ENCODE results near the gene KIF20A.
"Not testable (repeated sequence)": the region's sequence is repeated elsewhere in the genome, so short reads cannot be mapped to it uniquely, and the experiment has no call there.

The KIF20A gene

DNA sequence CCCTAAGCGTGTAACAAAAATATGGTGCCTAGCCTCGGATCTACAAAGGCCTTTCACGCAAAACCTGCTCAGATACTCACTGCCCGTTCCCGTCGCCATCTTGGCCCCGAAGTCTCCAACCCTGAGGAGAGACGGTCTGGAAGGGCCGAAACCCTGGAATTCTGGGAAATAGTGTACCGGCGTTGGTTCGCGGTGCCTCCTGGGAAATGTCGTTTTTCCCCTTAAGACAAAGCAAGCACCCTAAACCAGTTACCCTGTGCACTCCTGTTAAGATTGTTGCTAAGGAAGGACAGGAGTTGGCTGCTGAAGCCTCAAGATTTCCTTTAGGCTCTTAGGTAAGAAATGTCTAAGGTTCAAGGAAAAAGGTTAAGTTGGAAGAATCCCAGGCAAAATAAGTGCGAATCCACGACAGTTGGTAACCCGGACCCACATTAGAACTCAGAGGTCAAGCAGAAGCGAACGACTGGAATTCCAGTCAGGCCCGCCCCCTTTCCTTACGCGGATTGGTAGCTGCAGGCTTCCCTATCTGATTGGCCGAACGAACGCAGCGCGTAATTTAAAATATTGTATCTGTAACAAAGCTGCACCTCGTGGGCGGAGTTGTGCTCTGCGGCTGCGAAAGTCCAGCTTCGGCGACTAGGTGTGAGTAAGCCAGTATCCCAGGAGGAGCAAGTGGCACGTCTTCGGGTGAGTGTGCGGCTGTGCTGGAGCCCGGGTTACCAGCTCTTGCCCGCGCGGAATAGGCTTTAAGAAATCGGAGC, at the start of gene KIF20A, which contains the start of gene BRD8:
Gene KIF20A, plus strand, starts transcription at position 597 of the 761 bp plus-strand sequence. CDS start 569 bp downstream, outside the sequence.
Gene BRD8, minus strand, starts transcription at position 115 of the 761 bp plus-strand sequence. Its CDS starts 16 bp downstream, at position 99.
- peak; percentile 83 for DNase-seq (ENCODE audit: low read depth)

DNA sequence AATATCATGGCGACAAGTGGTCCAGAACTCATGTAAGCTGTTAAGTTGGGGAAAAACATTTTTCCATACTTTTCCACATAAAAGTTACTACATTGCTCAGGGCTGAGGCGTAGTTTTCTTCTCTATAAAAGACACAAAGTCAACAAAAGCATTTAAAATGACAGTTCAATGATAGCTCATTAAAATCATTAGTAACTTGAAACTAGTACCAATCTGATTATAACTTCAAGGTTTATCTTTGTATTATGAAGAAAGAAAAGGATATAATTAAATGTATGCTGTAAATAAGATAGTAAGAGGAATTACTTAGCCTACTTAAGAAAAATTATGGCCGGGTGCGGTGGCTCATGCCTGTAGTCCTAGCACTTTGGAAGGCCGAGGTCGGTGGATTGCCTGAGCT, 49.6 kb upstream of the KIF20A start:
- DNase-seq (ENCODE audit: low read depth): no peak

DNA sequence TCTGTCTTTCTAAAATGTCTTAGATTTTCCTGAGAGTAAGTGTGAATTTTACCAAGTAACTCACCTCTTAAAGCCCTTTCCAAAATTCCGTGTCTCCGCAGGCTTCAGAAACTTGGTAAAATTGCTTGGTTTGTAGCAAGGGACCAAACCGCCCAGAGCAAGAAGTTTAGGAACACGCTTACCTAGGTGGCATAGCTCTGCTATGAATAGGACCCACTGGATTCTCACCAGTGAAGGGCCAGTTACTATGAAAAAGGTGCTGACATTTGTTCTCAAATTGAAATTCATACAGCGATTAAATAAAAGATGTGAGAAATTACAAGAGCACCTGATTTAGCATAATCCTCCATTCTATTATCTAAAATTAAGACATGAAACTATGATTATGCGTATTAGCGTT, 46.4 kb upstream of the KIF20A start:
- DNase-seq (ENCODE audit: low read depth): no peak

DNA sequence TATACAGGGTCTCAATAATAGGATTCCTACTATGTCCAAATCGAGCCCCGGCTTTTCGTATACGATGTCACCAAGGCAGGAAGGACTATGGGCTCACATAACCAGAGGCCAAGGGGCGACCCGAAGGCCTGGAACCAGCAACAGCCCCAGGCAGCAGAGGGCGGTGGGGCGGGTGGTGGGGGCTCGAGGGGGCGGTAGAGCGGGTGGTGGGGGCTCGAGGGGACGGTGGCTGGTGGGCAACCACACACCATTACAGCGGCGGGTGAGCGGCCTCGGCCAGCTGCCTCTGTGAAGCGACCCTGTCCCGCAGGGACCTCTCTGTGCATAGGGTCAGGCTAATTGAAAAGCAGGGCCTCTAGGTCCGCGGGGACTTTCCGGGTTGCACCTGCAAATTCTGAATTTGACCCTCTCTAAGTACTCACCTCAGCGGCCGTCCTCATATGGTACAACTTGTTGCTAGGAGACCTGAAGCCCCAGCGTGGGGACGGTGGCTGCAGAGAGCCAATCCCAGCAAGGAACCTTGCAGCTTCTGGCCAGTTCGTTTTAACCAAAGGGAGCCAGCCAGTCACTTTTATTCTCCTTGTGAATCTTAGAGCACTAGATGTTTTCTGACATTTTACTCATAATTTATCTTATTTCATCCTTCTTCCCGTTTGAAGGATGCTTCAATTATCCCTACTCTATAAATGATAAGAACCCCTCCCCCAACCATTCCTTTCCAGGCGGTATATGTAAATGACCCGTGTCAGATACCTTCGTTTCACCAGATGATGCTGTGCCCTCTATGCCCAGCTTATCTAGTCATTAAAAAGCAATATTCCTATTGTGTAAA, 39.7 kb upstream of the KIF20A start, which contains the start of gene NME5:
Gene NME5, minus strand, starts transcription at position 480 of the 832 bp plus-strand sequence. CDS start 648 bp downstream, outside the sequence.
- DNase-seq (ENCODE audit: low read depth): no peak

DNA sequence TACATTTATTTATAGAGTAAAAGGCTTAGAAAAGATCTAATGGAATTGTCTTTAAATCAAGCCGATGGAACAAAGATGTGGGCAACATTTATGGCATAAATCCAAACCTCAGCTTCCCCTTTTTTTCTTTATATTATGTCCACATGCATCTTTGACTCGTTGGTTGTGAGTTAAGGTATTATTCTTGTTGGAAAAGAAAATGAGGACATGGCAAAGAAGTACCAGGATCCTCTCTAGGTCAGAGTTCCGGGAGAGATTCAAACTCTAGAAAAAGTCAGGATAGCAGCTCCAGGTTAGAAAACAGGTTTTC, 39.2 kb upstream of the KIF20A start:
- no peak for DNase-seq (ENCODE audit: low read depth)

DNA sequence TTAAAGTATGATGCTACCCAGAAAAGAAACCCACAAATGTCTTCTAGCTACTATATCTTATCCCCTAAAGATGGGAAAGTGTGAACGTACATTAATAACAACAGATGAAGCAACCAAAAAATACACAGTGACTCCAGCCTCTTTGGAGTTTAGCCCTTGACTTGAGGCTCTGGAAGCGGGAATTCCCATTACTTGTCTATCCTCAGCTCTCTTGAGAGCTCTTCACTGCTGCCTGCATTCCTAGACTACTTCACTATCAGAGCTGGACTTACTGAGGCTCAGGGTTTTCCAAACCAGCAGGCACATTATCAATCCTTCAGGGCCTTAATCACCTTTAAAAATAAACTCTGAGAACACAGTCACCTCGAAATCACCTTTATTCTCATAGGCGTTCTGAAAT, 38.6 kb upstream of the KIF20A start:
- DNase-seq (ENCODE audit: low read depth): no peak

DNA sequence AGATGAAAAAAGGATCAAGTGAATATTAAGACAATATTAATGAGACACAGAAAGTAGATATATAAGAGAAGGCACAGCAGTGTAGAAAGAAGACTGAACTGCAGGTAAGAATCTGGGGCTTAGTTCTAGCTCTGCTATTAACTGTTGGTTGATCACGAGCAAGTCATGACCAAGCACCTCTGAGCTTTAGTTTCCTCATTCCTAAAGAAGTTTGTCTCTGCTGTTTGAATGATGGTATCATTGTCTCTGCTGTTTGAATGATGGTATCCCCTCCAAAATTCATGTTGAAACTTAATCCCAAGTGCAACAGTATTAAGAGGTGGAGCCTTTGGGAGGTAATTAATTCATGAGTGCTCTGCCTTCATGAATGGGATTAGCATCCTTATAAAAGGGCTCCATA, 37.2 kb upstream of the KIF20A start:
- DNase-seq (ENCODE audit: low read depth): no peak

DNA sequence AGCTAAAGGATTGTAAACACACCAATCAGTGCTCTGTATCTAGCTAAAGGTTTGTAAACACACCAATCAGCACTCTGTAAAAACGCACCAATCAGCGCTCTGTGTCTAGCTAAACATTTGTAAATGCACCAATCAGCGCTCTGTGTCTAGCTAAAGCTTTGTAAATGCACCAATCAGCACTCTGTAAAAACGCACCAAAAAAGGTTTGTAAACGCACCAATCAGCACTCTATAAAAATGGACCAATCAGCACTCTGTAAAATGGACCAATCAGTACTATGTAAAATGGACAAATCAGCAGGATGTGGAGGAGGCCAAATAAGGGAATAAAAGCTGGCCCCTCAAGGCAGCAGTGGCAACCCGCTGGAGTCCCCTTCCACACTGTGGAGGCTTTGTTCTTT, 35.3 kb upstream of the KIF20A start:
- DNase-seq (ENCODE audit: low read depth): not testable (repeated sequence)

DNA sequence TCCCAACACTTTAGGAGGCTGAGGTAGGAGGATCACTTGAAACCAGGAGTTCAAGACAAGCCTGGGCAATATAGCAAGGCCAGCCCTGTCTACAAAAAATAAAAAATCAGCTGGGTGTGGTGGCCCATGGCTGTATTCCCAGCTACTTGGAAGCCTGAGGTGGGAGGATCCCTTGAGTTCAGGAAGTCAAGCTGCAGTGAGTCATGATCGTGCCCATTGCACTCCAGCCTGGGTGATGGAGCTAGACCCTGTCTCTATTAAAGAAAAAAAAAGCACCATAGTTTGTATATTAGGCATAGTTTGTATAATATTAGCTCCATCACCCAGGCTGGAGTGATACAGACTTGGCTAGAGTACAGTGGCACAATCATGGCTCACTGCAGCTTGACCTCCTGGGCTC, 30.1 kb upstream of the KIF20A start:
- DNase-seq (ENCODE audit: low read depth): no peak

DNA sequence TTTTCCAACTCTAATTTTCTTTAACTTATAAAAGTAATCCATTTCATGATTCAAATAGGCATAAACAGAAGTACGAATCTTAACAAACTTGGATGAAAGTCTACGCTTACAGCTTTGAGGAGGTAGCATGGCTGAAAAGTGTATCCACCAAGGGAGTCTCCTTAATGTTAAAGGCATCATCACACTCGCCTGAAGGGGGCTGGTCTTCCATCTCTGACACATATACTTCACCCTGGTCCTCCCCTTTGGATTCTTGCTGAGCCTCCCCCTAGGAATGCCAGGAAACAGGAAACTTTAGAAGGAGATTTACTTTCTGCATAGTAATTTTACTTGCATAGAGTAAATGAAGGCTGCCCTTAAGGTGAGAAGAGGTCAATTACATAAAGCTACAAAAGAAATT, 29.4 kb upstream of the KIF20A start:
- no peak for DNase-seq (ENCODE audit: low read depth)

DNA sequence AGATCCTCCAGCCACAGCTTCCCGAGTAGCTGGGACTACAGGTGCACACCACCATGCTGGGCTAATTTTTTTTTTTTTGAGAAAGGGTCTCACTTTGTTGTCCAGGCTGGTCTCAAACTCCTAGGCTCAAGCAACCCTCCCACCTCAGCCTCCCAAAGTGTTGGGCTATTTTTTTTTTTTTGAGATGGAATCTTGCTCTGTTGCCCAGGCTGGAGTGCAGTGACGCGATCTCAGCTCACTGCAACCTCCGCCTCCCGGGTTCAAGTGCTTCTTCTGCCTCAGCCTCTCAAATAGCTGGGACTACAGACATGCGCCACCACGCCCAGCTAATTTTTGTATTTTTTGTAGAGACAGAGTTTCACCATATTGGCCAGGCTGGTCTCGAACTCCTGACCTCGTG, 22.9 kb upstream of the KIF20A start:
- not testable (repeated sequence) for DNase-seq (ENCODE audit: low read depth)

DNA sequence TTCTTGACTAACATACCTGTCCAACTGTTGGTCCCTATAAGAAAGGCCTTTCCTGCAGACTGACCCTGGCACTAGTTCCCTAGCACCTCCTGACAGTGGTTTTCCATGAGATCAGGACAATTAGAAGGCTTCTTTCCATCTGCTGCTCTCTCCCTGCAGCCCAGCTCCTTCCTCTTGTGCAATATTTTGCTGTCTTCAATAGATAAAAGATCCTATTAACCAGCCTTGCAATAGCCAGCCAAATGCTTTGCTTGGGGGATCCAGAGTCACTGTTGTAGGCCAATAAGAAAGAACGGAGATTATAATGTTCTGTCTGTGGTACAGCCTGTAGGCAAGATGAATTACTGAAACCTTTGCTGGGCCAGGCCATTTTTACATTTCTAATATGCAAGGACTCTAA, 21.3 kb upstream of the KIF20A start:
- no peak for DNase-seq (ENCODE audit: low read depth)

DNA sequence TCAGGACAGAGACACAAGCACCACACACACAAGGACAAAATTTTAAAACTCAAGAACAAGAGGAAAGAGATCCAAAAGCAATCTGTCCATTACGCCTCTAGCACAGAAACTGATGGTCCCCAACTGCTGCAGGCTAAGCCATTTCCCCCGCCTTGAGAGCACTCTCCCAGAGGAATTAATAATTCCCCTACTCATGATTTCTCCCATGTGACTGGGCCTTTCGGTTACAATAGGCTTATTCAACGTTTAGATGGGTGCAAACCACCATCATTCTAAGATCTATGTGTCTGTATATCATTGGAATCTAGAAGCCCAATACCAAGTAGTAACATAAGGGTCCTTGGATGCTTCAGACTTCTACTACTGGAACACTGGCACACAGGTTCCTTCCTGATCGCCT, 19.2 kb upstream of the KIF20A start:
- no peak for DNase-seq (ENCODE audit: low read depth)

DNA sequence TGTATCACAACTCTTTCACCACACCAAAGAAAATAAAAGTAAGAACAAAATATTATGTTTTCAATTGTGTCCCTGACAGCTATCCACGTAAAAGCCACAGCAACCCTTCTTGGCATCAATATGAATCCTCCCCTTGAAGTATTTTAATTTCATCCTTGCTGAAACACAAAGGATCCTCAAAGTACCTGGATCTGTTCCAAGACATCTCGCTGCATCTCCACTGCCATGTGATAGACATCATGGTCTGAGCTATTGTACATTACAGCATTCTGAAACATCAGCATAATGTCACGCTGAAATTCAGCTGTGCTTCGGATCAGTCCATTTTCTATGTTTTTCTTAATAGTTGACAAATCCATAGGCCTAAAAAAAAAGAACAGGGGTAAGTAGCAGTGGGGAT, 18.2 kb upstream of the KIF20A start:
- DNase-seq (ENCODE audit: low read depth): no peak

DNA sequence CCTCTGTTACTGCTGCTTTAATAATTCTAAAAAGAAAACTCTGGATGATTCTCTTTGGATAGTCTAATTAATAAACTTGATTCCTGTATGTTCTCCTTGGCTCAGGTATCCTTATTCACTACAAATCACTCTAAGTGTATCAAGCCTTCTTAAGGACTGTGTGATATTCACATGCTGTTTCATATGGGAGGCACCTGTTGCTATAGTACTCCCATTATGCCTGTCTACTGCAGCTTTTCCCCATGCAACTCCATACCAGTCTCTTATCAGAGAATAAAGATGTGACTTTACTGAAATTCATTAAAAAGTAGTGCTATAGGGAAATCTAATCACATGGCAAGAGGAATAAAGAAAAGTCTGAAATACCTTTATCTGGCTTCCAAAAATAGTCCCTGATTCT, 15.2 kb upstream of the KIF20A start:
- no peak for DNase-seq (ENCODE audit: low read depth)

DNA sequence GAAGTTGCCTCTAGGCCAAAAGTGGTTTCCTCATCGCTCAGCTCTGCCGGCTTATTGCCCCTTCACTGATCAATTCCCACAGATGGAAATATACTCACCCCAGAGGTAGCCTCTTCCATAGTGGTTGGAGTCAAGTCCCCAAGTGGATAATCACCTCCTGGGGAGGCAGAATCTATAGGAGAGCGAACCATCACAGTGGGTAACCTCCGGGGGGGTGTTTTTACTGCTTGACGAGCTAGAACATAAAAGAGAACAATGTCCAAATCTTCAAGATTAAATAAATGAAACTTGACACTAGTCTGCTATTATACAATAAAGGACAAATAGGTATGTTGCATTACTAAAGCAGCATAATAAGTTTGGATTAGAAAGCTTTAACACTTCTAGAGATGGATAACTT, 9.8 kb upstream of the KIF20A start:
- DNase-seq (ENCODE audit: low read depth): no peak

DNA sequence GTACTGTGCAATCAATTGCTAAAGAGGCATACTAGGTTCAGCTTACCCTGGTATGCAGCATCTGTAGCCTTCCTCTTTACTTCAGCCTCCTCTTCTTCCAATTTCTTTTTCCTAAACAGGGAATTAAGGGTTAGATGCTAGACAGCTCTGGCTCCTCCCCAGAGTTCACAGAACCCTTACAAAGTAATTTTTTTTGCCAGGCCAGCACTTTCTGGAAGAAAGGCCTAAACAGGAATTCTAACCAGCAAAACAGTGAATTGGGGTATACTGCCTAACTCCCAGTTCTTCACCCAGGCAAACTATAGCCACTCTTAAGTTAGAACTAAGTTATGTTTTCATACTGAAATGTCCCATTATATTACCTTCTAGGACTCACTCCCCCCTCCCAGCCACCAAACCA, 8.6 kb upstream of the KIF20A start:
- DNase-seq (ENCODE audit: low read depth): no peak

DNA sequence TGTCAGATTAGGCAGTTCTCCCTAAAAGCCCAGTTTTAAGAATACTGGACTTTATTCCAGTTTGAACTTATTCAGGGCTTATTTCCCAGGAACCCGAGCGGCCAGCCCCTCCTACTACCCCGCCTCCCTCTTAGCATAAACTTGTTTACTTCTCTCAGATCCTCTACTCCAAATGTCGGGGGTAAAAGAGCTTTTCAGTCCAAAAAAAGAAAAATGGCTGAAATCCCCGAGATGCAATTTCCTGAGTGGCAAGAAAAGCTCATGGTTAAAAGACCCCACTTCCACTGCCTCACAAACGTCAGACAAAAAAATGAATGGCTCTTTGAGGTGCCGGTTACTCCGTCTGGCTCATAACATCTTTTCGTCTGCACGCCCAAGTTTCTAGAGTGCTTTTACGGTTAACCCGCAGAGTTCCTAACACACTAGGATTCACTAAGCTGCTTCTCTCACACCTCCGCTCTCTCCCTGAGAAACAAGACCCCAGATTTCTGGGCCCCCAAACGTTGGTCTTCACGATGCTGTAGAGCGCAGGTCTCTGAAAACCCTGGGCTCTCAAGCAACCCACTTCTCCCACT, 884 bp upstream of the KIF20A start:
- DNase-seq (ENCODE audit: low read depth): no peak

DNA sequence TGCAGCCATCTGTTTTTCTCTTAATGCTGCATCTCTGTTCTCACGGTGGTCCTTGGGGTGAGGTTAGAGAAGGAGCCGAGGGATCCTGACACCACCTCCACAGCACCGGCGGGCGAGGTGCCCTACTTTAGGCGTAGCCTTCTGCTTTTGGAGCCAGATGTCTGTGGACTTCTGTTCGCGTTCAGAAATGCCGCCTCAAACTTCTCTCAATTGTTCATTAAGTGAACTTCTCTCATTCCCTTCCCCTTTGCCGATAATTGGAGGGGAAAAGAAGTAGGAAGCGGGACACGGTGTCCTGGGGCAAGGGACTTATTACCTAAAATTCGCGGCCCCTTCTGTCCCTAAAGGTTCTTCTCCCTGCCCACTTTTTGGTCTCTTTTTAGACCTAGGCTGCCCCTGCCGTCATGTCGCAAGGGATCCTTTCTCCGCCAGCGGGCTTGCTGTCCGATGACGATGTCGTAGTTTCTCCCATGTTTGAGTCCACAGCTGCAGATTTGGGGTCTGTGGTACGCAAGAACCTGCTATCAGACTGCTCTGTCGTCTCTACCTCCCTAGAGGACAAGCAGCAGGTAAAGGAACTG, 455 bp downstream of the KIF20A start:
- no peak for DNase-seq (ENCODE audit: low read depth)

DNA sequence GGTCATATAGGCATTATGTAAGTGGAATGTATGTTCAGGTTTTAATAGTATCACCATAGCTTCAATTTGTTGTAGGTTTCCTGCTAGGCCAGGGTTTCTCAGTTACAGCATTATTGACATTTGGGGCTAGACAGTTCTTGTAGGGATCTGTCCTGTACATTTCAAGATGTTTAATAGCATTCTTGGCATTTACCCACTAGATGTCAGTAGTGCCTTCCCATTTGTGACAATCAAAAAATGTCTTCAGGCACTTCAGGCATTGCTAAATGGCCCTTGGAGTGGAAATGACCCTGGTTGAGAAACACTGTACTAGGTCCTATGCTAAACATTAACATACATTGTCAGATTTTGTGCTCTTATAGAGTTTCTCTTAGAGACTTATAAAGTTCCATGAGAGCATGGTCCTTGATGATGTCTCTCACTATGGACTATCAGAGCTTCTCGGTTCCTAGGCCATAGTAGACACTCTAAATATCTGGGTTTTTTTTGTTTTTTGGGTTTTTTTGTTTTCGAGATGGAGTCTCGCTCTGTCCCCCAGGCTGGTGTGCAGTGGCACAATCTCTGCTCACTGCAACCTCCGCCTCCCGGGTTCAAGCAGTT, 1.4 kb downstream of the KIF20A start:
- DNase-seq (ENCODE audit: low read depth): no peak

DNA sequence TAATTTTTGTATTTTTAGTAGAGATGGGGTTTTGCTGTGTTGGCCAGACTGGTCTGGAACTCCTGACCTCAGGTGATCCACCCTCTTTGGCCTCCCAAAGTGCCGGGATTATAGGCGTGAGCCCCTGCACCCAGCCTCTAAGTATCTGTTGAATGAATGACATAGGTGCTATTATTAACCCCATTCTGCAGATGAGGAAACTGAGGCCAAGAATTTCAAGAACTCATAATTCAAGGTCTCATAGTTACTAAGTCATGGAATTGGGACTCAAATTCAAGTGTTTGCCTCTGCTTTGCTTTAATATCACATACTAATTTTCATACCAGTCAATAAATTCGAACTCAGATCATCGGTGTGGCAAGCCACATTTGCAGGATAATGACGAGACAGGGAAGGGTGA, 1.9 kb downstream of the KIF20A start:
- DNase-seq (ENCODE audit: low read depth): no peak

DNA sequence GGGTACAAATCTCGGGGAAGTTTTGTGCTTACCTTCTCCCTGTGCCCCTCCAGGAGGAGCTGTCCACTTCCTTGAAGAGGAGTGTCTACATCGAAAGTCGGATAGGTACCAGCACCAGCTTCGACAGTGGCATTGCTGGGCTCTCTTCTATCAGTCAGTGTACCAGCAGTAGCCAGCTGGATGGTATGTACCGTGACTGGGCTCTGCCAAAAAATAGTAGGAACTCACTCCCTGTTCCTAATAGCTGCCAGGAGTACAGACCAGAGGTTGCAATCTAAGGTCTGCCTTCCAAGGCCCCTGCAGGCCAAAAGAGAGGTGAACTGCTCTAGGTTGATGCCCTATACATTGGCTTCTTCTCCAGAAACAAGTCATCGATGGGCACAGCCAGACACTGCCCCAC, 3.9 kb downstream of the KIF20A start:
- DNase-seq (ENCODE audit: low read depth): no peak
